GM23338 (cell line): Measurements from ENCODE around the gene ARL13A. TPM values are rescaled to one million over a fixed set of nuclear protein-coding genes. Genes with fewer than 3 reads are reported as not detected.

Source experiments
- ATAC-seq: fragments of 200-7000 bp; cut with Tn5 transposase; 3 replicates; pipeline ENCODE4 v1.9.1; 2020
- DNase-seq: peaks from one replicate; pipeline ENCODE4 v3.0.0-alpha.2; 2015; ENCODE audit warnings: low spot score
- H2AFZ ChIP-seq: fragments of 200-600 bp; sonication (generic); 2 replicates; pipeline ENCODE4 v1.8.0; 2016; ENCODE audit warnings: antibody characterized with exemption, mild to moderate bottlenecking, moderate library complexity
- H3F3A ChIP-seq: fragments of 200-600 bp; sonication (generic); replicated peaks from 2 replicates; pipeline ENCODE4 v1.8.0; 2017; ENCODE audit warnings: antibody characterized with exemption, mixed run types, low read depth
- H3K27ac ChIP-seq: fragments of 200-600 bp; sonication (generic); 2 replicates; pipeline ENCODE4 v1.6.1; 2016; ENCODE audit warnings: low read depth
- H3K27me3 ChIP-seq: fragments of 200-600 bp; sonication (generic); 2 replicates; pipeline ENCODE4 v1.8.0; 2016; ENCODE audit warnings: mild to moderate bottlenecking, mixed run types, moderate library complexity; ENCODE audit not compliant: insufficient read depth
- H3K36me3 ChIP-seq: fragments of 200-600 bp; sonication (generic); 2 replicates; pipeline ENCODE4 v1.8.0; 2016; ENCODE audit warnings: mild to moderate bottlenecking; ENCODE audit not compliant: insufficient read depth
- H3K4me1 ChIP-seq: fragments of 200-600 bp; sonication (generic); 2 replicates; pipeline ENCODE4 v1.8.0; 2016; ENCODE audit warnings: mild to moderate bottlenecking, moderate library complexity; ENCODE audit not compliant: insufficient read depth
- H3K4me2 ChIP-seq: fragments of 200-600 bp; sonication (generic); 2 replicates; pipeline ENCODE4 v1.7.1; 2017; ENCODE audit warnings: mixed run types
- H3K4me3 ChIP-seq: fragments of 200-600 bp; sonication (generic); 2 replicates; pipeline ENCODE4 v1.6.1; 2016; ENCODE audit warnings: mixed run types
- H3K79me2 ChIP-seq: fragments of 200-600 bp; sonication (generic); replicated peaks from 2 replicates; pipeline ENCODE4 v1.8.0; 2017; ENCODE audit warnings: mild to moderate bottlenecking; ENCODE audit not compliant: insufficient read depth
- H3K9me2 ChIP-seq: fragments of 200-600 bp; sonication (generic); 2 replicates; pipeline ENCODE4 v1.8.0; 2017; ENCODE audit not compliant: insufficient read depth
- H4K20me1 ChIP-seq: fragments of 200-600 bp; sonication (generic); replicated peaks from 2 replicates; pipeline ENCODE4 v1.8.0; 2017; ENCODE audit warnings: mild to moderate bottlenecking; ENCODE audit not compliant: insufficient read depth
- H3K27ac Mint-ChIP-seq: 2 replicates; pipeline ENCODE4 v1.8.0; 2020; ENCODE audit warnings: inconsistent platforms, mild to moderate bottlenecking, moderate library complexity, mixed read lengths
- H3K27me3 Mint-ChIP-seq: 3 replicates; pipeline ENCODE4 v1.8.0; 2022; ENCODE audit warnings: low read depth, mild to moderate bottlenecking, moderate library complexity, mixed read lengths, inconsistent platforms; ENCODE audit not compliant: insufficient read depth, poor library complexity
- H3K36me3 Mint-ChIP-seq: 3 replicates; pipeline ENCODE4 v1.8.0; 2021; ENCODE audit warnings: low read depth, mild to moderate bottlenecking, inconsistent platforms, moderate library complexity, mixed read lengths
- H3K4me1 Mint-ChIP-seq: 3 replicates; pipeline ENCODE4 v1.8.0; 2020; ENCODE audit warnings: mild to moderate bottlenecking, inconsistent platforms, mixed read lengths
- H3K4me3 Mint-ChIP-seq: 3 replicates; pipeline ENCODE4 v1.8.0; 2021; ENCODE audit warnings: moderate library complexity, mild to moderate bottlenecking, inconsistent platforms, mixed read lengths
- H3K9me3 Mint-ChIP-seq: 3 replicates; pipeline ENCODE4 v1.8.0; 2020; ENCODE audit warnings: moderate library complexity, mild to moderate bottlenecking, inconsistent platforms, mixed read lengths
- CREB1 ChIP-seq: fragments of 250-450 bp; sonication (Bioruptor Pico); IDR thresholded peaks from 2 replicates; pipeline ENCODE4 v1.5.0; 2020; ENCODE audit warnings: low read depth, mild to moderate bottlenecking, moderate library complexity
- ETS1 ChIP-seq: IDR thresholded peaks from 2 replicates; pipeline ENCODE4 v1.6.1; 2016; ENCODE audit warnings: antibody characterized with exemption
- EZH2 ChIP-seq: fragments of 200-600 bp; sonication (generic); IDR thresholded peaks from one replicate; pipeline ENCODE4 v1.8.0; 2017; ENCODE audit warnings: antibody characterized with exemption, mild to moderate bottlenecking, low read depth; ENCODE audit not compliant: unreplicated experiment
- EZH2phosphoT487 ChIP-seq: fragments of 200-600 bp; sonication (generic); IDR thresholded peaks from one replicate; pipeline ENCODE4 v1.8.1; 2018; ENCODE audit warnings: antibody characterized with exemption; ENCODE audit not compliant: unreplicated experiment
- JUNB ChIP-seq: IDR thresholded peaks from one replicate; pipeline ENCODE4 v1.6.1; 2016; ENCODE audit warnings: antibody characterized with exemption; ENCODE audit not compliant: unreplicated experiment
- NANOG ChIP-seq: IDR thresholded peaks from 2 replicates; pipeline ENCODE4 v1.6.1; 2016; ENCODE audit warnings: antibody characterized with exemption, borderline replicate concordance
- POLR2AphosphoS5 ChIP-seq: IDR thresholded peaks from 2 replicates; pipeline ENCODE4 v1.6.1; 2016; ENCODE audit warnings: antibody characterized with exemption, low read depth
- REST ChIP-seq: IDR thresholded peaks from one replicate; pipeline ENCODE4 v1.6.1; 2018; ENCODE audit warnings: antibody characterized with exemption; ENCODE audit not compliant: unreplicated experiment
- STAT1 ChIP-seq: IDR thresholded peaks from one replicate; pipeline ENCODE4 v1.6.1; 2016; ENCODE audit warnings: antibody characterized with exemption; ENCODE audit not compliant: unreplicated experiment
- ZNF114 ChIP-seq: fragments of 250-450 bp; sonication (Bioruptor Pico); IDR thresholded peaks from 2 replicates; pipeline ENCODE4 v1.5.0; 2020; ENCODE audit warnings: mild to moderate bottlenecking, moderate library complexity
- ZNF331 ChIP-seq: fragments of 250-450 bp; sonication (Bioruptor Pico); IDR thresholded peaks from 2 replicates; pipeline ENCODE4 v1.5.0; 2020; ENCODE audit warnings: low read depth, mild to moderate bottlenecking, moderate library complexity
- polyA plus RNA-seq: library from polyadenylated mRNA; unstranded; fragments of >200 nt; fragmentation: Nextera tagmentation; extraction: Ambion mirVana; gene quantifications from 2 replicates; pipeline ENCODE4 v1.2.1, GENCODE V29; 2016
- total RNA-seq: library from RNA; depleted of rRNA; stranded (reverse); fragments of >200 nt; shearing (Covaris generic); gene quantifications from 2 replicates; pipeline ENCODE4 v1.2.3, GENCODE V29; 2014
- TF ChIP-seq, protein P1 (sequence below): fragments of 250-450 bp; sonication (Bioruptor Pico); IDR thresholded peaks from 2 replicates; pipeline ENCODE4 v1.5.0; 2020; ENCODE audit warnings: mild to moderate bottlenecking, moderate library complexity
- TF ChIP-seq, protein P2 (sequence below), 2 experiments: fragments of 200-600 bp in 1 of 2; sonication (generic) in 1 of 2; conservative IDR thresholded peaks; 2 replicates each; pipeline versions ENCODE4 v1.5.1 to v1.6.1; 2016 to 2017; ENCODE audit warnings: antibody characterized with exemption in 2 of 2, low read depth in 2 of 2, mild to moderate bottlenecking in 2 of 2, moderate library complexity in 1 of 2

The ARL13A gene
- total and polyA plus RNA-seq, 2 experiments from 2014 or later: not detected

GRCh38 chrX:100928660-100929613 is 40.6 kb upstream of the ARL13A start, which contains the start of gene XKRX:
Gene XKRX (minus strand): TSS chrX:100928917. CDS start chrX:100928304, 613 bp downstream.
- Histone ChIP-seq H3K4me3 (peak within 1 kb of the TSS; percentile 69), H3K36me3 (no peaks in the 10 kb centered on the region), H3K9me2 (no peaks in the 10 kb centered on the region), H3F3A (no peaks in the 10 kb centered on the region), H2AFZ (peak within 1 kb of the TSS; percentile 90), H3K27ac (no peak within 1 kb of the TSS), H3K79me2 (no peaks in the 10 kb centered on the region), H3K4me2 (peak within 1 kb of the TSS; percentile 80), H3K4me1 (no peaks in the 10 kb centered on the region), H3K27me3 (peaks cover 13% of the 10 kb centered on the region), H4K20me1 (no peaks in the 10 kb centered on the region)
- Mint-ChIP-seq H3K27me3 (peaks cover 12% of the 10 kb centered on the region), H3K4me3 (peak within 1 kb of the TSS; percentile 89), H3K36me3 (peaks cover 3% of the 10 kb centered on the region; the same call in 1 of the 3 replicates), H3K4me1 (peaks cover 2% of the 10 kb centered on the region; the same call in 2 of the 3 replicates), H3K9me3 (no peaks in the 10 kb centered on the region; the same call in 2 of the 3 replicates), H3K27ac (no peak within 1 kb of the TSS)
- DNase-seq: peak; percentile 82
- ATAC-seq: peak; percentile 97
- TF ChIP-seq STAT1 (no peak), POLR2AphosphoS5 (no peak), EZH2phosphoT487 (no peak), ZNF114 (CRISPR knock-in tag) (no peak), ETS1 (no peak), REST (no peak), CREB1 (CRISPR knock-in tag) (no peak), JUNB (no peak), EZH2 (no peak), NANOG (no peak), ZNF331 (CRISPR knock-in tag) (no peak)
- TF ChIP-seq, protein P1, sequence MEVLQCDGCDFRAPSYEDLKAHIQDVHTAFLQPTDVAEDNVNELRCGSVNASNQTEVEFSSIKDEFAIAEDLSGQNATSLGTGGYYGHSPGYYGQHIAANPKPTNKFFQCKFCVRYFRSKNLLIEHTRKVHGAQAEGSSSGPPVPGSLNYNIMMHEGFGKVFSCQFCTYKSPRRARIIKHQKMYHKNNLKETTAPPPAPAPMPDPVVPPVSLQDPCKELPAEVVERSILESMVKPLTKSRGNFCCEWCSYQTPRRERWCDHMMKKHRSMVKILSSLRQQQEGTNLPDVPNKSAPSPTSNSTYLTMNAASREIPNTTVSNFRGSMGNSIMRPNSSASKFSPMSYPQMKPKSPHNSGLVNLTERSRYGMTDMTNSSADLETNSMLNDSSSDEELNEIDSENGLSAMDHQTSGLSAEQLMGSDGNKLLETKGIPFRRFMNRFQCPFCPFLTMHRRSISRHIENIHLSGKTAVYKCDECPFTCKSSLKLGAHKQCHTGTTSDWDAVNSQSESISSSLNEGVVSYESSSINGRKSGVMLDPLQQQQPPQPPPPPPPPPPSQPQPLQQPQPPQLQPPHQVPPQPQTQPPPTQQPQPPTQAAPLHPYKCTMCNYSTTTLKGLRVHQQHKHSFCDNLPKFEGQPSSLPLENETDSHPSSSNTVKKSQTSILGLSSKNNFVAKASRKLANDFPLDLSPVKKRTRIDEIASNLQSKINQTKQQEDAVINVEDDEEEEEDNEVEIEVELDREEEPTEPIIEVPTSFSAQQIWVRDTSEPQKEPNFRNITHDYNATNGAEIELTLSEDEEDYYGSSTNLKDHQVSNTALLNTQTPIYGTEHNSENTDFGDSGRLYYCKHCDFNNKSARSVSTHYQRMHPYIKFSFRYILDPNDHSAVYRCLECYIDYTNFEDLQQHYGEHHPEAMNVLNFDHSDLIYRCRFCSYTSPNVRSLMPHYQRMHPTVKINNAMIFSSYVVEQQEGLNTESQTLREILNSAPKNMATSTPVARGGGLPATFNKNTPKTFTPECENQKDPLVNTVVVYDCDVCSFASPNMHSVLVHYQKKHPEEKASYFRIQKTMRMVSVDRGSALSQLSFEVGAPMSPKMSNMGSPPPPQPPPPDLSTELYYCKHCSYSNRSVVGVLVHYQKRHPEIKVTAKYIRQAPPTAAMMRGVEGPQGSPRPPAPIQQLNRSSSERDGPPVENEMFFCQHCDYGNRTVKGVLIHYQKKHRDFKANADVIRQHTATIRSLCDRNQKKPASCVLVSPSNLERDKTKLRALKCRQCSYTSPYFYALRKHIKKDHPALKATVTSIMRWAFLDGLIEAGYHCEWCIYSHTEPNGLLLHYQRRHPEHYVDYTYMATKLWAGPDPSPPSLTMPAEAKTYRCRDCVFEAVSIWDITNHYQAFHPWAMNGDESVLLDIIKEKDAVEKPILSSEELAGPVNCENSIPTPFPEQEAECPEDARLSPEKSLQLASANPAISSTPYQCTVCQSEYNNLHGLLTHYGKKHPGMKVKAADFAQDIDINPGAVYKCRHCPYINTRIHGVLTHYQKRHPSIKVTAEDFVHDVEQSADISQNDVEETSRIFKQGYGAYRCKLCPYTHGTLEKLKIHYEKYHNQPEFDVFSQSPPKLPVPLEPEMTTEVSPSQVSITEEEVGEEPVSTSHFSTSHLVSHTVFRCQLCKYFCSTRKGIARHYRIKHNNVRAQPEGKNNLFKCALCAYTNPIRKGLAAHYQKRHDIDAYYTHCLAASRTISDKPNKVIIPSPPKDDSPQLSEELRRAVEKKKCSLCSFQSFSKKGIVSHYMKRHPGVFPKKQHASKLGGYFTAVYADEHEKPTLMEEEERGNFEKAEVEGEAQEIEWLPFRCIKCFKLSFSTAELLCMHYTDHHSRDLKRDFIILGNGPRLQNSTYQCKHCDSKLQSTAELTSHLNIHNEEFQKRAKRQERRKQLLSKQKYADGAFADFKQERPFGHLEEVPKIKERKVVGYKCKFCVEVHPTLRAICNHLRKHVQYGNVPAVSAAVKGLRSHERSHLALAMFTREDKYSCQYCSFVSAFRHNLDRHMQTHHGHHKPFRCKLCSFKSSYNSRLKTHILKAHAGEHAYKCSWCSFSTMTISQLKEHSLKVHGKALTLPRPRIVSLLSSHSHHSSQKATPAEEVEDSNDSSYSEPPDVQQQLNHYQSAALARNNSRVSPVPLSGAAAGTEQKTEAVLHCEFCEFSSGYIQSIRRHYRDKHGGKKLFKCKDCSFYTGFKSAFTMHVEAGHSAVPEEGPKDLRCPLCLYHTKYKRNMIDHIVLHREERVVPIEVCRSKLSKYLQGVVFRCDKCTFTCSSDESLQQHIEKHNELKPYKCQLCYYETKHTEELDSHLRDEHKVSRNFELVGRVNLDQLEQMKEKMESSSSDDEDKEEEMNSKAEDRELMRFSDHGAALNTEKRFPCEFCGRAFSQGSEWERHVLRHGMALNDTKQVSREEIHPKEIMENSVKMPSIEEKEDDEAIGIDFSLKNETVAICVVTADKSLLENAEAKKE (CRISPR knock-in tag): no peak
- TF ChIP-seq, protein P2, sequence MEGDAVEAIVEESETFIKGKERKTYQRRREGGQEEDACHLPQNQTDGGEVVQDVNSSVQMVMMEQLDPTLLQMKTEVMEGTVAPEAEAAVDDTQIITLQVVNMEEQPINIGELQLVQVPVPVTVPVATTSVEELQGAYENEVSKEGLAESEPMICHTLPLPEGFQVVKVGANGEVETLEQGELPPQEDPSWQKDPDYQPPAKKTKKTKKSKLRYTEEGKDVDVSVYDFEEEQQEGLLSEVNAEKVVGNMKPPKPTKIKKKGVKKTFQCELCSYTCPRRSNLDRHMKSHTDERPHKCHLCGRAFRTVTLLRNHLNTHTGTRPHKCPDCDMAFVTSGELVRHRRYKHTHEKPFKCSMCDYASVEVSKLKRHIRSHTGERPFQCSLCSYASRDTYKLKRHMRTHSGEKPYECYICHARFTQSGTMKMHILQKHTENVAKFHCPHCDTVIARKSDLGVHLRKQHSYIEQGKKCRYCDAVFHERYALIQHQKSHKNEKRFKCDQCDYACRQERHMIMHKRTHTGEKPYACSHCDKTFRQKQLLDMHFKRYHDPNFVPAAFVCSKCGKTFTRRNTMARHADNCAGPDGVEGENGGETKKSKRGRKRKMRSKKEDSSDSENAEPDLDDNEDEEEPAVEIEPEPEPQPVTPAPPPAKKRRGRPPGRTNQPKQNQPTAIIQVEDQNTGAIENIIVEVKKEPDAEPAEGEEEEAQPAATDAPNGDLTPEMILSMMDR (conservative IDR thresholded peaks at IDR 0.05; ENCODE audit: low read depth in 2 of 2): no peak
